Colon (tissue), 2 donors: Measurements from ENCODE around the gene ARHGEF10L.

ENCODE experiments used
- FAIRE-seq: peaks from 2 replicates; lab custom pipeline; 2012; peaks lifted over from hg19 to GRCh38; lab: Jason Lieb, UNC
- donor health status: control.
- donor health status: control.

ARHGEF10L gene

GRCh38 chr1:17523321-17524041 is 16.0 kb upstream of the ARHGEF10L start:
- FAIRE-seq: no peak

DNA sequence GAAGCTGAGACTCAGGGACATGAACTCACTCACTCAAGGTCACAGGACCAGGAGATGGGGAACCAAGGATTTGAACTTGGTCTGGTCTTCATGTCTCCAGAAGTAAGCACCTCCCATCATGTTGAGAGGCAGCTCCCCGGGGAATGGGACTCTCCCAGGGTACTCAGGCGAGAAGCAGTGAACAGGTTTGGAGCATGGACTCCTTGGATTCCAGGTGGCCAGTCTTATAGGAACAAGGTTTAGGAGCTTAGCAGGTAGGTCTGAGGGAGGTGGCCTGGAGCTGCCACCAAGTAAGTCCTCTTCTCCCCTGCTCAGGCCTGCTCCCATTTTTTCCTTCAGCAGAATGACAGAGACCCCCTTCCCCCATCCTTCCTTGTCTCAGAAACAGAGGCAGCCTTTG is 14.9 kb upstream of the ARHGEF10L start:
- no peak for FAIRE-seq

- FAIRE-seq: no peak
Measured at GRCh38 chr1:17525996-17526686, 13.4 kb upstream of the ARHGEF10L start.

DNA sequence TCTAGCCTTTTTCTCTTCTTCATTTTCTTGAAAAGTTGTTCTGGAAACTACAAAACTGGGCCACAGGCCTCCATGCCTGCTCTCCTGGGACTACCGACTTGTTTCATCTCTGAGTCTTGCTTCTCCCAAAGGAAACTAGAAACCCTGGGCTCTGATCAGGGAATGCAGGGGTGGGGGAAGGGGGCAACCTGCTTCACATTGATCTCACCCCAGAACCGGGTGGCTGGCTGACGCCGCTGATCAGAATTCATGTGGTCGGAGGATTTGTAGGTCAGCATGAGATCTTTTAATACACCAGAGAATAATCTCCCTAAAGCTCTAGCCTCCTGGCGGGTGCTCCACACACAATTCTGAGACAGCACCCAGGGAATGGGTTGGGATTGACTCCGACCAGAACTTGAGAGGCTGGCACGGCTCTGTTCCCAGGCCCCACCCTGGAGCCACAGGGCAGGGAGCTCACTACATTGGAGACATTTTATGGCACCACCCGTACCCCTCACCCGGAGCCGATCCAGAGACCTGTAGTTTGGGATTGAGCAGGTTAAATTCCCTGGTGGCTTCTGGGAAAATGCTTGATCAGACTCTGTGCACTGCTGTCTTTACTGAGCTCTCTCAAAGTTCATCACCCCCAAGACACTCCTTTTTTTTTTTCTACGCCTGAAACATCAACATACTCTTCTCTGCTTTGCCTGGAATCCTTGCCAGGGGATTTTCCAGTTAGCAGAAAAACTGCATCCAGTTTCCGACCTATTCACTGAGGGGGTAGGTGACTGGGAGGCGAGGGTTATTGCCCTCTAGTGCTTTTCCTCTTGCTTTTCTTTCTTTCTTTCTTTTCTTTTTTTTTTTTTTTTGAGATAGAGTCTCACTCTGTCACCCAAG is 12.2 kb upstream of the ARHGEF10L start:
- FAIRE-seq: no peak

GRCh38 chr1:17529381-17529780 is 10.1 kb upstream of the ARHGEF10L start:
- FAIRE-seq: no peak

GRCh38 chr1:17531343-17531681 is 8.2 kb upstream of the ARHGEF10L start:
- no peak for FAIRE-seq

DNA sequence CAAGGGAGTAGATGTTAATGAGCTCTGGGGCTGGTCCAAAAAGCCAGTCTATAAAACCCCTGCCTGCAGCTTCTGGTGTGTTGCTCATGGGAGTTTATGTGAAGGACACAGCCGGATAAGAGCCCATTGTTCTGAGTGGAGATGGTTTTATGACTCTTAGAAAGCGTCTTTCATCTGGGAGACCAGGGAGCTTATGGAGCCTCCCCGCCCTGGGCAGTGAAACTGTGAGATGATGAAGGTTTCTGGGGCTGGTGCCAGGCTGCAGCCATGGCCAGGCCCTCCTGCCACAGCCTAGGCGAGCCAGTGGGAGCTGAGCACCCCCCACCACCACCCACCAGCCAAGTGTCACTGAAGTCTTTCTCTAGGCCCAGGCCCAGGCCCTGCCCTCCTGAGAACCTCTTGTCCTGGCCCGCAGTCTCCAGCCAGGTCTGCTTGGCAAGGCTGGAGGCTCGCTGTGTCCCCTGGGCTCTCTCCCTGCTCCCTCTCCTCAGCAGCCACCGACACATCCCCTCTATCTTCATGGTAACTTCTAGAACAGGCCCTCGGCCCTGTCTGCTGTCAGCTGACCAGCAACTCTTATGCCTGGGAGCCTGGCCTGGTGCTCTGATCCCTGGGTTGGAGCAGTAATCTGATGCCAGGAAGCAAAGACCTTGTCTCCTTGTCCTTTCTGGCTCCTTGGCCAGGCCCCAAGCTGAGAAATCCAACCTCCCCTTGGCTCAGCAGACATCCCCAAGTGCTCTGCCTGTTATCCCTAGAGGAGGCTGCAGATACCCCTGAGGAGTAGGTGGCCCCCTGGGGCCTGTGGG is 7.6 kb upstream of the ARHGEF10L start:
- FAIRE-seq: no peak

DNA sequence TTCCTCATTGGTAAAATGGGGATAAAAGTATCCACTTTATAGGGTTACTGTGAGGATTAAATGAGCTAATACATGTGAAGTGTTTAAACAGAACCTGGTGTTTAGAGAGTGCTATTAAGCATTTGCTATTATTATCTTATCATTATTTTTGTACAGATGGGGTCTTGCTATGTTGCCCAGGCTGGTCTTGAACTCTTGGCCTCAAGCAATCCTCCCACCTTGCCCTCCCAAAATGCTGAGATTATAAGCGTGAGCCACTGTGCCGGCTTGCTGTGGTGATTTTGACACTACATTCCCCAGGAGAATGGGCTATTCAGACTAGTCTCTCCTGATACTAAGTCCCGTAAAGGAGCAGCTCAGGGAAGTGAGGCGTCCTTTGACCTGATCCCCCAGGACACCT is 6.3 kb upstream of the ARHGEF10L start:
- no peak for FAIRE-seq

GRCh38 chr1:17535300-17535936 is 4.1 kb upstream of the ARHGEF10L start:
- no peak for FAIRE-seq

GRCh38 chr1:17538010-17538409 is 1.5 kb upstream of the ARHGEF10L start:
- no peak for FAIRE-seq

- FAIRE-seq: no peak
Measured at GRCh38 chr1:17538428-17539117, 925 bp upstream of the ARHGEF10L start.

- FAIRE-seq: no peak
Measured at GRCh38 chr1:17539118-17539476, 401 bp upstream of the ARHGEF10L start.

- no peak for FAIRE-seq
Measured at GRCh38 chr1:17540255-17541001, 930 bp downstream of the ARHGEF10L start.

GRCh38 chr1:17542645-17543044 is 3.1 kb downstream of the ARHGEF10L start:
- FAIRE-seq: no peak

DNA sequence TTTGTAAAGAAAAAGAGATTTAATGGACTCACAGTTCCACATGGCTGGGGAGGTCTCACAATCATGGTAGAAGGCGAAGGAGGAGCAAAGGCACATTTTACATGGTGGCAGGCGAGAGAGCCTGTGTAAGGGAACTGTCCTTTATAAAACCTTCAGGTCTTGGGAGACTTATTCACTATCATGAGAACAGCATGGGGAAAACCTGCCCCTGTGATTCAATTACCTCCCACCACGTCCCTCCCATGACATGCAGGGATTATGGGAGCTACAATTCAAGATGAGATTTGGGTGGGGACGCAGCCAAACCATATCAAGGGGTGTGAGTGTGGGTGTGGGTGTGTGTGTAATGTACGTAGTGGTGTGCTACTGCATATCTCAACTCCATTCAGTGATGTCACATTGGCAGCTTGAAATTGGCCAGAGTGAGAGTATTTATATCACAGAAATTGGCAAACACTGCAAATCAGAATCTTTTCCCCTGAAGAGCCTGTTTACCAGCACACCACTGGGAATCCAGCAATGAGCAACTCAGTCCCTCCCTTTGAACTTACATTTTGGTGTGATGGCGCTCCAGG is 5.4 kb downstream of the ARHGEF10L start:
- no peak for FAIRE-seq

DNA sequence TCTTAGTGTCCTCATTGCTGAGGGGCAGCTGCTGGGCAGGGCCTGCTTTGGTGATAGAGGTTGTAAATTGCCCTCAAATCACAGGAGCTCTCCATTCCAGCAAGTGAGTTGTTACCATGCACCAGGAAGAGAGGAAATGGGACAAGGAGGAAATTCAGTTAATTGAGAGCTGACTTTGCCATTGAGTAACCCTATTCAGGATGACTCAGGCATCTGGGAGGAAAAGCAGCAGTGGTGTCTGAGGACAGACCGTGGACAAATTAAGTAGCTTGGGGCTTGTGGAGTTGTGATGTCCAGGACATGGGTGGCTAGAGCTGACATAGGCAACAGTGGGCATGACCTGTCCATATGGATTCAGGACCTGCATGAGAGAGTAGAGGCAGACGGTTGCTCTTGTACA is 5.9 kb downstream of the ARHGEF10L start:
- FAIRE-seq: no peak

GRCh38 chr1:17546946-17547670 is 7.6 kb downstream of the ARHGEF10L start:
- no peak for FAIRE-seq

DNA sequence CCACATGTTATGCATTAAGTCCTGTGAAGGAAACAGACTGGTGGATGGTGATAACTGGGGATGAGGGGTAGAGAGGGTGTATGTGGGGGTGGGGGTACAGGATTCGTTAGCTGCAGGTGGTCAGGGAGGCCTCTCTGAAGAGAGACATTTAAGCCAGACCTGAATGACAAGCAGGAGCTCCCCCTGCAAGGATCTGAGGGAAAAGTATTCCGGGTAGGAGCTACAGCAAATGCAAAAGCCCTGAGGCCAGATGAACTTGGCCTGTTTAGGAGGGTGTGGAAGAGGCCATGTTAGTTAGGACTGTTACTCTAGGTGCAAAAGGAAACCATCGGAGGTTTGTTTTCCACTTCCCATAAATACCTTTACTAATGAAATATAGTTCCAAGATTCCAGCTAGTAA is 9.9 kb downstream of the ARHGEF10L start:
- no peak for FAIRE-seq
